OCI-M1 (cell line): ENCODE results near the gene GHR.

Experiments
- DNase-seq: peaks from one replicate; lab custom pipeline; 2025; lab: John Stamatoyannopoulos, UW

Gene GHR

DNA sequence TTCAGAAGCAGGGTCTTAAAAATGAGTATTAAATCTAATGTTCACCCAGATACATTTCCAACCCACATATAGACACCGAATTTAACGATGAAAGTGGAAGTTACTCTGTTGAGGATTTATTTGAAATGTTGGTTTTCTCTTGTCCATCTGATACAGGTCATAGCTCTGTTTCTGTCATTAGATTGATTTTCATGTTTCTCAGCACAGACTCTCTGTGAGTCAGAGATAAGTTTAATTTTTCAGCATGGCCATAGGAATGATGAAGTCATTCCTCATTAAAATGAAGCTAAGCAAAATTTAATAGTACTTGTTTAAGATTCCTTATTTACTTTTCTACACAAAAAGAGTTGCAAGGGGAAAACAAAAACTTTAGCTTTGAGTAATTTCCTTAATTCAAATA is 38.8 kb downstream of the GHR start:
- no peak for DNase-seq

DNA sequence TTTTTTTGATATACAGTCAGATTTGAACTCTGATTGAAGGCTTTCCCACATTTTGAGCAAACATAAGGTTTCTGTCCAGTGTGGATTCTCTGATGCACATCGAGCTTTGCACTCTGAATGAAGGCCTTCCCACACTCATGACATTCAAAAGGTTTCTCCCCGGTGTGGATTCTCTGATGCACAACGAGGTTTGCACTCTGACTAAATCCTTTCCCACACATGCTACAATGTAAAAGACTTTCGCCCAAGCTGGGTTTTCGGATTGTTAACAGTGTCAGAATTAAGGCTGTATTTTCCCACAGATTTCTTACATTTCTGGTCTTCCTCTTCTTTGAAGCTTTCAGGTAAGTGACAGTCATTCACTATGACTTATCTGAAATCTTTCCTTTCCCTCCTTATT is 44.3 kb downstream of the GHR start:
- no peak for DNase-seq

DNA sequence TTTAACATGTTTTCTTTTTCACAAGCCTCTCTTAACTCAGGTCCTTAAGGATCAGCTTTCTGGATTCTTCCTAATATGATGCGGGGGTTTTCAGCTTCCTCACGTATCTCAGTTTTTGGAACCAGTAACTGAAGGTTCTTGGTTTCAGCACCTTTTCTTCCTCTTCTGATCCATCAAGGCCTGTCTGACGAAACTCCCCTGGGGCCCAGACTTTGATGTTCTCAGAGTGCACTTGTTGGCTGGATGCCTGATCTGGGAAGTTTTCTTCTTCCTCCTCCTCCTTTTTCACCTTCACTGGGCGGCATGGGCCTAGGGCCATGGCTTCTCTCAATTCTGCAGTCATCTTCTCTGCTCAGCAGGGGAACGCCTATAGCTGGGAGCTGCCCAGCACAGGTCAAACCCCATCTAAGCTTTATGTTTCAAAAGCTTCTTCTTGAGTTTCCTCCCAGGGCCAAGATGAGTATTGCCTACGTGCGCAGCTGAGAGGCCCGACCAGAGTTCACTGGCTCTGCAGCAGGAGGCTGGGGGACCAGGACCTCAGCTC is 44.8 kb downstream of the GHR start:
- no peak for DNase-seq

DNA sequence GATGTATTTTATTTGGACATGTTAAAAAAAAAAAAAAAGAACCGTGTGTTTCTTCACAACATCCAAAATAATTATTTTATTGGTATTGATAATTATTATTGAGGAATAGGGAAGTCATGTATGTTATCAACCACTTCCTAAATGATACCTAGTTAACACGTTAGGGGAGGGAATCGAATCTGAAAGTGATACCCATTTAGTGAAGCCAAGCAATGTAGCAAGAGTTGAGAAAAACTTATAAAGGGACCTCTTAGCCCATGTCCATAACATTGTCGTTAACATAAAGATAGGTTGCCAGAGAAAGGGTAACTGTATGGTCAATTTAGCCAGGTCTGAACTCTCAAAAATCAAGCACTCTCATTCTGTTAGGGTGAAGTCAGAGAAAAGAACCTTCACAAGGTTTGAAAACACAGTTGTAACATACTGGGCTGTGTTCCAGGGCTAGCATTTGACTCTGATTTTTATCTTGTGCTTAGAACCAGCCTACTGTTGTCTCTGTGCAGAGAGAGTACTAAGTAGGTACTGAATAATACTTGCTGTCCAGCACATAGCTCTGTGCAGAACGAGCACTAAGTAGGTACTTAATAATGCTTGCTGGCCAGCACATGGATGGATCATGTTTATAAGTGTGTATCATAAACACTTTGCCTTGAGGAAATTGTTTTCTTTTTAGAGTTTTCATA is 60.4 kb downstream of the GHR start:
- no peak for DNase-seq

DNA sequence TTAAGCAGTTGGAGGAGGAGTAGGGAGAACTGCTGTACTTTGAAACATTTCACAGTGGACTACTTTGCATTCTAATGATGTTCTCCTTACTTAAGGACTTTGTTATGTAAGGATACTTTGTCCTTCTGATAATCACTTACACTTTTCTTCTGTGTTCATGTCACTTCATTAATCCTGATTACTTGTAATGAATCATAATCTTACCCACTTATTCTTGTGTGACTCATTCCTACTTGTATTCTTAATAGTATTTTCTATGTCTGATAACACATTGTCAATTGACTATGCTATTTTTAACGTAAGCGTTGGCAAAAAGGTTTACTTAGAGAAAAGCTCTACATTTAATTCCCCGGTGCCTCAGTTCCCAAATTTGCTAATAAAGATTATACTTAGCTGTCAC is 63.8 kb downstream of the GHR start:
- no peak for DNase-seq

DNA sequence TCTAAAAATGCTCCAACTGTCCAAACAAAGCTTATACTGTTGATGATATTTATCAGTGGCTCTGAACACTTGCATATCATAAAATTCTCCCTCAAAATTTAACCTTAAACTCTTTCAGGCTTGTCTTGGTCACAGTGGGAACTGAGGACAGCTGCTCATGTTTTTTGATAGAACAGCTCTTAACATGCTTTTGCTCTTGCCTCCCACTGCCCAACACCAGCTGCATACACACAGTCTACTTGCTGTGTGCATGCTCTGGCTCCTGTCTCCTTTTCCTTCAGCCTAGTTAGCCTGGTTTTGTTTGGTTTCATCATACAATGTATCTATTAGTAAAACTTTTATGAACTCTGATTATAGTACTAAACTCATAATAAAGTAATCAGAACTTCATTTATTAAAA is 64.6 kb downstream of the GHR start:
- DNase-seq, result no peak

DNA sequence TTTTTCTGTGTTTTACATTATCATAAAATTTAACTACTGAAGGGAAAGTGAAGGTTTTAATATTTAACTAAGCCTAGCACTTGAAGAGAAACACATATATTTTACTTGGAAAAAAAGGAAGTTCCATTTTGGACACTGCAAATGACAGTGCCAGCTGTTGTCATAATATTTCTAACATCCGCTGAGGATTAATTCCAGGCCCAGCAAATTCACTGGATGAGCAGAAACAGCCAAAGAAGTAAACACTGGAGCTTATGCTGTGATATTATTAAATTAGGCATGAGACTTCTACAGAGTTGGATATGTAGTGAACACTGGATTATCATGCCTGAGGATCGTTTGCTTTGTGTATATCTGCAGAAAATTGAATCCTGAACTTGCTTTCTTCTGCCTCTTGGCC is 67.6 kb downstream of the GHR start:
- DNase-seq, result no peak

DNA sequence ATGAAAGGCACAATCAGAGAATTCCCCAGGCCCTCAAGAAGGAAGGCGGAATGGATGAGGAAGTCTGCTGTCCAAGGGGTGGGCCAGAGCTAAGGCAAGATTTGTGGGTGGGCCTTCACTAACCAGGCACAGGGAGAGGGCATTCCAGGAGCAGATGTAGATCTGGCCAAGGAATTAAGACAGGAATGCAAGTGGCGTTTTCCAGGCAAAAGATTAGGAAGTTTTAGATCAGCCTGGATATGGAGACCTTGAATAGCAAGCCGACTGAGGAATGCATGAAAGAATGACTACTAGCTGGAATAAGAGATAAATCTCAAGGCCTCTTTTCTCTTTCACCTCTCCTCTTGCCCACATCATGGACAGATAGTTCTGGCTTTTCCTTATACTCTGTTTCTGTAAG is 68.5 kb downstream of the GHR start:
- no peak for DNase-seq

DNA sequence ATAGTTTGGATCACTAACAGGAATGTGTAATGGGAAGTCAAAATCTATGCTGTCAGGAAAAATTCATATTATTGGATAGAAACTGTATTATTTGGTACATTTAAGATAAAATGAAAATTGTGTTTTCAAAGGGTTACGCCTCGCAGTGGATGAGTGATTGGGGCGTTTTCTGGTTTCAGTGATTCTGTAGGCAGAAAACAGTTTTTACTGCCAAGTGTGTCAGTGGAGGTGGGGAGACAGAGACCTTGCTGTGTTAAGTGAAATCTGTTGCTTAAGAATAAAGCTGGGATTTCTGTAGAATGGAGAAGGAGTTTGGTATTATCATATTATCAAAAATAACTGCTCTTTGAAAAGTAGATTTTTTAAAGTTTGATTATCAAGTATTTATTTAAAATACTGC is 69.7 kb downstream of the GHR start:
- DNase-seq, result no peak

DNA sequence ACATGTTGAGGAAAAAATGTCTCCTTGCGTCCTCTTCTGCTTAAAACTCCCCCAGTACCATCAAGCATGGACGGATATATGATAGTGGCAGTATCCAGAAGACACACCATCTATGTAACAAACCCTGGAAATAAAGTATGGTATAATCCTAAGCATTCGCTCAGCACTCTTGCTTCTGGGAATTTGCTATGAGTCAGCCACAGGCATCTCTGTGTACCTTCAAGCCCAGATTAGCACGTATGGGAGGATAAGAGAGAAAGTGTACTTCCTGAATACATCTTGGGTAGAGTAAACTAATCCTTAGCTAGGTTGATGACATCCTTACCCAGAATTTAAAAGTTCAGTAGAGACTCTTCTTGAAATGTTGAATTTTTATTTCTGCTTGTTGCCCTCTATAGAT is 71.2 kb downstream of the GHR start:
- DNase-seq, result no peak

DNA sequence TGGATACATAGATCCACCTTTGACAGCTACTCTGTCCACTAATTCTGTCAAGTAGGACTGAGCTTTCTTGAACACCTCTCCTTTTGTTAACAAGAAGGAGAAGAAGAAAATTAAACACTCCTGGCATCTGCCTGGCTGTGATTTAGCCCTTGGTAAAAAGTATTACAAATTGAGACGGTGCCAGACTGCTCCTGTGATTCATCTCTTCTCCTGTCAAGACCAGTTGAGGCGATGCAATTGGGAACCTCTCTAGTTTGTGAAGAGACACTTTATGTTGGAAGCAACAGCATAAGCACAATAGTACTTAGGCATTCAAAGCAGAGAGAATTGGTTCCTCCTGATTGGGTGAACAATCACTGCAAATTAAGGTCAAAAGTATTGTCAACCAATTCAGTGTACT is 72.7 kb downstream of the GHR start:
- DNase-seq, result no peak

DNA sequence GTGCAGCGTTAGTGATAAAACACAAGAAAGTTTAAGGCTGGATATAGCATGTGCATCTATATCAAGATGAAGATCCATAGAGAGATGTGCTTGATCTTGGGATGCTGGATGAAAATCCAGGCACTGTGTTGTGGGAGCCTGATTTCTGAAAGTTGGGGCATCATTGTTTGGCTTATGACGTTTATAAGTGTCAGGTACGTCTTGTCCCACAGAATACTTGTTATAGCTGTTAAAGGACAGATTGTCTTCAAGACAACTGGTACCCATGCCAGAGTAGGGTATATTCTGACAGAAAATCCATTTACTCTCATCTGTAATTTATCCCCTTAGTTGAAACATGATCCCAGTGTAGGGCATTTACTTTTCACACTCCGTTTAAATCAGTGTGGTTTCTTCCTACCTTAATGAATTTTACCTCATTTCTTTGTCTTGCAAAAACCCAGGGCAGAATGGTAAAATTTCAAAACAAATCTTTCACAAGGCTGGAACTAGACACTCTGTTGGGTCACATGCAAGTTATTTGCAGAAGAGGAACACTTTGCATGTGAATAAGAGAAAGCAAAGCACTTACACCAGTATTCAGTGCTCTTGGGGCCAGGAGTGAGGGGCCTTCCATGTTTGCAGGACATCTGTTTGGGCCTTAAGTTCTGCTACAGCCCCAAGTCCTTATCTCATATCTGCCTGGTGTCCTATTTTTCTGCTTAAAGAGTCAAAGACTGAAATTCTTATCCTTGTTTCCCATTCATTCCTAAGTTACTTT is 73.3 kb downstream of the GHR start:
- no peak for DNase-seq

DNA sequence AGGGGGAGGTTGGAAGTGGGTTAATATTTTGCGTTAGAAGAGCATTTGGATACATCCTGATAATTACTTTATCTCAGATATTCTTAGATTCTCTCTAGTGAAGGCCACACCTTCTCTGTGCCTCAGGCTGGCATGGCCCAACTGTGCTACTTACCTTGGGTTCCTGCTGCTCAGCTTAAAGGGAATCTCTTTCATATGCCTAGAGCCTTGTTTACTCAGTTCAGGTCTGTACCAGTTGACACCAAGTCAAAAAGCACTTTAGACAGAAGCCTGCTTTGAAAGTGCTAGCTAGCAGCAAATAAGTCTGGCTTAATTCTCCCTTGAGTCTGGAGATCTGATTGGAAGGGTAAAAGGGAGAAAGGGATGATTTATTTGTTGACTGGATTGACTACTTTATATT is 74.8 kb downstream of the GHR start:
- DNase-seq, result no peak

DNA sequence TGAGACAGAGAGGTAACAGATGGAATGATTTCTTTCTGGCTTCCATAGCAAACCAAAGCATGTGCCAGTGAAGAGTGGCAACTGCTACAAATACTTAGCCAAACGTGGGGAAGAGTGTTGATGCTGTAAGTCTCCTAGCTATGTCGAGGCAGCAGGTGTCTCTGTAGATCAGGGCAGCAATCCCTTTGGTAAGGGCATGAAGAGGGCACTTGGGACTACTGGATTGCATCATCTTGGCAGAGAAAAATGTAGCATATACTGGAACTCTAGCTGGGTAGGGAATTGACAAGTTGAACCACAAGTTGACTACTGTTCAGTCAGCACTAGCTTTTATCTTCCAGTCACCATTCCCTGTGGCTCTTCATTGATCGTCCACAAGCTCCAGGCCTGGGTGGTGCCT is 75.8 kb downstream of the GHR start:
- no peak for DNase-seq

DNA sequence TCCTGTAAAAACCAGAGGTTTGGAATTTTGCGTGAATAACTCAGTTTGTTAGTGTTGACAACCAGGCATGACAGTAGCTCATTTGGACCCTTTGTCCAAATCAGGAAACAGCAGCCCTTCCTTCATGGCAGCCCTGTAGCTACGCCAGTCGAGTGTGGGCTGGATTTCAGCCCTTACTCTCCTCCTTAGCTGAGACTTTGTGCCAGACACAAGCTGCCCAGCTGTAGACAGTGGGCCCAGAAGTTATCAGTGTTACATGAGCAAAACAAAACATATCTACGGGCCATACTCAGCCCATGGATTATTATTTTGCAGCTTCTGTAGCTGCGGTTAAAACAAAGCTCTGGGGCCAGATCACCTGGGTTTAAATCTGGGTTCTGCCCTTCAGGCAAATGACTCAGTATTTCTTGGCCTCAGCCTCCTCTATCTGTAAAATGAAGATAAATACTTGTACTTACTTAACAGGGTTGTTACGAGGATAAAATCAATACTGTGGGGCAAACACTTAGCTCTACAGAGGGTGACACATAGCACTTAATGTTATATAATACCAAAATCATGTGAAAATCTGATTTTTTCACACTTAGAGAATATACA is 76.9 kb downstream of the GHR start:
- no peak for DNase-seq

DNA sequence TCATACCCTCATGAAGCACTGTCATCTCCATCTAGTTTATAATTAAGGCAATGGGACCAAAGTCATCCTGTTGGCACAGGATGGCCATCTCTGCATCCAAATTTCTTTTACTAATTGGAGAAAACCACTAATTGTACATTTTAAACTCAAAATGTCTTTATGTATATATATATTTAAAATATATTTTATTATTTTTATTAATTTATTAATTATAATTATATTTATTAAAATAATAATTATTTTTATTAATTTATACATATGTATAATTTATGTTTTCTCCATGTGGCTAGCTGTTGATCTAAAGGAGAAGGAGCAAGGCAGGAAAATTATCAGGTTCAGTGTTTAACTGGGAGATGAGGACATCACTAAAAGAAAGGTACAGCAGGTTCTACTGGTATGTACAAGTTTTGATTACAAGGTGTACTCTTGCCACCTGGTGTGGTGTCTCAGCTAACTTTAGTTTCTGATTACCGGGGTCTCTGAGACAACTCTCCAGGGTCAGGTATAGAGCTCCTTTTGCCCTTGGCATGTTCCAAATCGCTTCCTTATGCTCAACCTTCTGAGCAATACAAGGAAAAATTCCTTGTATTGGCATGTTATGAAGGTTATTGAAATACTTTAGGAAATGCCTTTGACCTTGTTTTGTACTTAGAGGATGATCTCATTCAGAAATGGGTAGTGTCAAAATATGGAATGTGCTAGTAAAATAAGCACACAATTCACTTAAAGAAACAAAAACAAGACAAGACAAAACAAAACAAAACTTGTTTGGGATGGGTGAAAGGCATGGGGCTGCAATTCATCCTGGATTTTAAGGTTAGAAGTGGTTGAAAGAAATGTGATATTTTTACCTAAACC is 79.6 kb downstream of the GHR start:
- no peak for DNase-seq

DNA sequence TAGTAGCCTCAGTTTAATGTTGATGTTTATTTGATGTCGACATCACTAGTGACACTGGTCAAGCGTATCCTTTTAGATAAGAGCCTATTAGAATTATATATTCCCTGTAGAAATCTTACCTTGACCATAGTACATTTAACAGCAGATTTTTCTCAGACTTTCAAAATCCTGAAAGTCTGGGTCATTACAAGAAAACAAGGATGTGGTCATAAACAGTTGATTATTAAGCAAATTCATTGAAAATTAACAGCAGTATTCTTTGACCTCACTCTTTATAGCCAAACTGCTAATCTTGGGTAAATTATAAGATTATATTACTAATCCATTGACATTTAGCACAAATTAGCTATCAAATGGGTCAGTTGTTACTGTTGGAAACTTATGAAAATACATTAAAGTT is 83.4 kb downstream of the GHR start:
- no peak for DNase-seq

DNA sequence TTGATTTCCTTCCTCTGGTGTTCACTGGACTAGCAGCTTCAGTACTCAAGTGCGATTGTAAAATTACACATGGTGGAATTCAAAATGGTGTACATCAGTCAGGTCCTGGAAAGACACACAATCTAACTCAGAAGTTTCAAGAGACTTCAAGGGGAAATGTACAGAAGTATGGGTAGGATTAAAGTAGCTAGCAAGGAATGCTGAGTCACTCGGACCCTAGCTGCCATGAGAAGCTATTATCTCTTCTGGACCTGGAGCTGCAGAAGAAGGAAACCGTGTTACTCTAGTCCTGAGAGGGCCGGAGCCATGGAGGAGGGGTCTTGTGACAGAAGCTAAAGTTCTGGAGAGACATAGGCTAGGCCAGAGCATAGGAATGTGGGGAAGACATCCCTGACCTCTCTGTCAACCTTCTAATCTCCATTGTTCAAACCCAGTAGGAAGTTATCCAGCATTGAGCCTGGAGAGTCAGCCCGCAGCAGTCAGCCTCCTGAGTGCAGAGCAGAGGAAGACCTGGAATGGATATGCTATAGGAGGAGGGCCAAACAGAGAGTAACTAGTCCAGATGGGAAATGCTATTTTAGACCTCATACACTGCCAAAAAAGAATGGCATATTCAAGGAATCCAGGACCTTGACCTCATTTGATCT is 84.3 kb downstream of the GHR start:
- peak; percentile 9 for DNase-seq

DNA sequence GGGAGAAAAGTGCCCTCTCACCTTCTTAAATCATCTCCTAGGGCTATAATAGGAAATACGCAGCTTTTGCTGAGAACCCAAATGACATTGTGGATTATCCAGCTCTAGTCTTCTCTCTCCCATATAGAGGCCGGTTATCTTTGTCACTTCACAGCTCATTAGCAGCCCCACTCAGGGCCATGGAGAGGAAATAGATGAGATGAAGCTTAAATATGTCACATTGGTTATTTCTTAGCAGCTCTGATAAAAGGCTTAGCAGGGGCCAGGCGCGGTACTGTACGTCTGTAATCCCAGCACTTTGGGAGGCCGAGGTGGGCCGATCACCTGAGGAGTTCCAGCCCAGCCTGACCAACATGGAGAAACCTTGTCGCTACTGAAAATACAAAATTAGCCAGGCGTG is 90.0 kb downstream of the GHR start:
- no peak for DNase-seq

DNA sequence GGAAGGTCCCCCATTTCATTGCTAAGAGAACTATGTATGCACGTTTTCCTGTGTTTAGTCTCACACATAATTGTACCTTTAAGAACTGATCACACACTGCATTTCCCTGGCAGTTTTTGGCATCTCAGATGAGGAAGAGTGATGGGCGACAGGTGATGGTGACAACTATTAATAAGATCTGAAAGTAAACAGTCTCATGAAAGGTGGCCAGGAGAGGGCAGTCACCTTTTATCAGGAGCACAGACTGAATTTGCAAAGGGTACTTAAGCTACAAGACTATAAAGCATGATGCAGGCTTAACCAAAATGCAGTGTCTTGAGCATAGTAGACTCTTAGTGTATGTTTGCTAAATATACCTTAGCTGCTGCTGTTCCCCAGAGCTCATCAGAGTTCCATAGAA is 91.5 kb downstream of the GHR start:
- DNase-seq, result peak; percentile 13

DNA sequence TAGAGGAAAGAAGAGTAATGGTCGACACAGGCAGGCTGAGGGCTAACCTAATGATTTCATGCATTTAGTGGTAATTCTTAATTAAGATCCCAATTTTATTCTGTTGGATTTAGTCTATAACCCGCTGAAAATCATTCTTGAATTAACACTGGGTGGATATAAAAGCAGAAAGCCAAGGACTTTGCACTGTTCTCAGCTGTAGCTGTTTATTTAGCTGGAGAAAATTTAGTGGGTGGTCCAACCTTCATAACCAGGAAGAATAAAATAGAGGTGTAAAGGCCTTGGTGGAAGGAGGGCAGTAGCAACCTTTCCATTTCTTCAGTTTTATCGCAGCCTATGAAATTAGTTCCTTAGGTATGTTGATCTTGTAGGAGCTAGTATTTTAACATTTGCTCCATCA is 92.3 kb downstream of the GHR start:
- no peak for DNase-seq
